ENCODE measurements around the gene COX19. TPM values are rescaled to one million over a fixed set of nuclear protein-coding genes. Genes with fewer than 3 reads are reported as not detected.
"Not testable (repeated sequence)": the region's sequence is repeated elsewhere in the genome, so short reads cannot be mapped to it uniquely, and the experiment has no call there.

The COX19 gene
- total RNA-seq, 1 experiment from 2014 or later, result 9.6 TPM

DNA sequence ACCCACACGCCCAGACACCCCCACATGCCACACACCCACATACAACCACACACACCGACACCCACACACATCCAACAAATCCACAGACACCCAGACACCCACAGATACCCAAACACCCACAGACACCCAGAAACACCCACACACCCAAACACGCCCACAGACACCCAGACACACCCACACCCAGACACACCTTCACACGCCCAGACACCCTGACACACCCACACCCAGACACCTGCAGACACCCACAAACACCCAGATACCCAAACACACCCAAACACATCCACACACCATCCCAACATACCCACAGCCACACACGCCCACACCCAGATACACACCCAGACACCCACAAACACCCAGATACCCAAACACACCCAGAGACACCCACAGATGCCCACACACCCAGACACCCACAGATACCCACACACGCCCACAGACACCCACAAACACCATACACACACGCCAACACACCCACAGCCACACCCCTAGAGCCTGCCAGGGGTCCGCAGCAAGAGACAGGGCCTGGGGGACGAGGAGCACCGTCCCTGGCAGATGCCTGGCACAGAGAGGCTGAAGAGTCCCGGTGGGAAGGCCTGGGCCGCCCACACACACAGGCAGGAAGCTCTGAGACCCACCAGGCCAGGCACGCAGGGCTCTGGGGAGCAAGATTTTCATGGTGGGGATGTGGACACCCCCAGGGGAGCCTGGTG is 36.1 kb upstream of the COX19 start:
- no peak for DNase-seq (ENCODE audit: low read depth)

DNA sequence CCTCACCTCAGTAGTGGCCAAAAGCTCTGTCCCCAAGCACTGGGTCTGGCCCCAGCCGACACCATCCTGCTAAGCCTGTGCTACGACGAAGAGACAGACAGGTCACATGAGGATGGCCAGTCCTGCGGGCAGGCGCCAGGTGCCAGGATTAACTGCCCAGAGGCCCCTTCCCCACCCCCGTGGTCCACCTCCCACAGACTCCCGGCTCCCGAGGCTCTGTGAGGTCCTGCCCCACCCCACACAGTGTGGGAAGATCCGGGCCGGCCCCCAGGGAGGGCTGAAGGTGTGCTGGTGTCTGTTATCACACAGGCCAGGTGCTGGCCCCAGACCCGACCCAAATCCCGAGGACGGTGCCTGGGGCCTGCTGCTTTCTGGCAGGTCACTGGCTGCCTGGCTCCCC is 34.9 kb upstream of the COX19 start:
- no peak for DNase-seq (ENCODE audit: low read depth)

DNA sequence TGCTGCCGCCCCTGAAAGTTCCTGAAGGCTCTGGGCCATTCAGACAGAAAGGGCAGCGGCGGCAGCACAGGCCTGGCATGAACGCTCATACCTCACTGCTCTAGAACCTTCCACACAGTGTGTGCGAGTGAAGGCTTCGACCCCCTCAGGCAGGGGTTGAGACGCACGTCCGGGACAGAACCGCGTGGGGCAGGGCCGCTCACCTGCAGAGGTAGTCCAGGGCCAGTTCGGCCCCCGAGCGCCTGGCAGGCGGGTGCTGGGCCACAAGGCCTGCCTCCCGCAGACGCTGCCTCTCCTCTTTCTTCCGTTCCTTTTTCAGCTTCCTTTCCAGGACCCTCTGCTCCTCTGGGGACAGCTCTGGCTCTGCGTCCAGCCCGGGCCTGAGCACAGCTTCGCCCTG is 34.4 kb upstream of the COX19 start:
- no peak for DNase-seq (ENCODE audit: low read depth)

DNA sequence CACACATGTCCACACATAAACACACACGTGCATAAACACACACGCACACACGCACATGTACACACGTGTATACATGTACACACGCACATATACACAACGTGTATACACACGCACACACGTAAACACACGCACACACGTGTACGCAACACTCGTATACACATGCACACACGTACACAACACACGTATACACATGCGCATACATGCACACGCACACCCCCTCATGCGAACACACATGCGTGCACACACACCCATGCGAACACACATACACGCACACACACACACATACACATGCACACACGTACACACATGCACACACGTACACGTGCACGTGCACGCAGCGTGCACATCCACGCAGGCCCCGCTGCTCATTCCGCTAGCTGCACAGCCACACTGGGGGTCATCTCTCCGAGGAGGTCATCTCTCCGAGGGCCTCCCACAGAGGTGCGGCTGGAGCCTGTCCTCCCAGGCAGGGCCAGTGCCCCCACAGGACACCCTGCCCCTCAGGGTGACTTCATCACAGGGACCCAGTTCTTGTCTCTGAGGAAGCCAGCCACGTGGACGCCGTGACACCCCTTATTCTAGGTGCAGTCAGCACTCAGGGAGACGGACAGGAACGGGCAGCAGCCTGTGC is 33.5 kb upstream of the COX19 start:
- DNase-seq (ENCODE audit: low read depth), result no peak

DNA sequence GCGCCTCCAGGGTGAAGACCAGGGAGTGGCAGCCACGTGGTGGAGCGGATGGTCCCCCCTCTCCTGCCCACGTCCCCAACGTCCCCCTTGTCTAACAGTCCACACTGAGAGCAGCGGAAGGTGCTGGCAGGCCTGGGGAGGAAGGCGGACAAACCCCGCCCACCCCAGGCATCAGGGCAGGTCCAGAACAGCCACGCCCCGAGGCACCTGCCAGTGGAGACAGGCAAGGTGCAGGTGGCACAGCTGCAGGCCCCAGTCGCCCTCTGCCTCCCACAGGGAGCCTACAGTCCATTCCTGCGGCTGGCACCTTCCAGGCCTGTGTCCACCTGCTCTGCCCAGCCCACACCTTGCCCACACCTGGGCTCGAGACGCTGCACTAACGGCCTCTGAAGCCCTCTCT is 32.6 kb upstream of the COX19 start:
- DNase-seq (ENCODE audit: low read depth), result no peak

DNA sequence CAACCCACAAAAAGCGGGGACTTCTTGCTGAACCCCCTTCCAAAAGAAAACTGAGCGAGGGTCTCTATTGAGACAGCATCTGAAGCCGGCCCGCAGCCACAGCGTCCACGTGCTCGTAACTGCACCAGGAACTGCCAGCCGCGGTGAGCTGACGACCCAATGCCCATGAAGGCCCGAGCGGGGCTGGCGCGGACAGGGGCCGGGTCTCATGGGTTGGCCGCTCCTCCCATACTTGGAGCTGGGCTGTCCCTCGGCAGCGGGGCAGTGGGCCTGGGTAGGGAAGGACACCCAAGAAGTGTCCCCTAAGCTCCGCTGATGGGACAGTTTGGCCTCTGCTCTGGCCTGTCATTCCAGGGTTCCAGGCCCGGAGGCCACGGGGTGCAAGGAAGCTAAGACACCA is 30.0 kb upstream of the COX19 start:
- DNase-seq (ENCODE audit: low read depth), result no peak

DNA sequence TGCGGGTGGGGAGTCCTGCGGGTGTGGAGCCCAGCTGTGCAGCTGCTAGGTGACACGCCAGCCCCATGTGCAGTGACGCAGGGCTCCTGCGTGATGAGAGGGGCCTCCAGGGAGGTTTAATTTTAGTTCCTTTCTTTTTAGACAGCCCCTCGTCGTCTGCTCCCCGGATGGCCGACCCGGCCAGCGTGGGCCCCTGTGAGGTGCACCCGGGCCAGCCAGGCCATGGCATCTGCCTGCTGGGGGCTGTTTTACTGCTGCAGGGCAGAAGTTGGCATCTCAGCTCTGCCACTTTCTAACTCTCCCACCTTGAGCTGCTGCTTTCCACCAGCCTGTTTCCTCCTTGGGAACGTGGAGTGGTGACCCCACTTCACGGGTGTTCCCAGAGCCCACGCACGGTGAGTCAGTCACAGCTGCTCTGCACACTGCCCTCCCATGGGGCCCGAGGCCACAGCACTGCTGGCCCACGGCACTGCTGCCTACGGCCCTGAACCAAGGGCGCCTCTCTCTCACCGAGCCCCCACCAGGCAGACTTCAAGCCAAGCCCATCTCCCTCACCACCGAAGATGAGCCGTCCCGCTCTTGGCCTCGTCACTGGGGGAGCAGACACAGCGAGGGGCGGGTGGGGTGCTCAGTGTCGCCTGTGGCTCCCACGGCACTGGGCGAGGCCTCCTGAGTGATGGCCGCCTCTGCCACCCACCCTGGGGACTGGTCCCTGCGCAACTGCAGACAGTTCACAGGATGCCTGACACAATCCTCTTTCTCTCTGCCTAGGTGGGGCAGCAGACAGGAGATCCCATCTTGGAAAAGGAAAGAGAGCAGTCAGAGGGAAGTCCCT is 28.9 kb upstream of the COX19 start:
- DNase-seq (ENCODE audit: low read depth), result no peak

DNA sequence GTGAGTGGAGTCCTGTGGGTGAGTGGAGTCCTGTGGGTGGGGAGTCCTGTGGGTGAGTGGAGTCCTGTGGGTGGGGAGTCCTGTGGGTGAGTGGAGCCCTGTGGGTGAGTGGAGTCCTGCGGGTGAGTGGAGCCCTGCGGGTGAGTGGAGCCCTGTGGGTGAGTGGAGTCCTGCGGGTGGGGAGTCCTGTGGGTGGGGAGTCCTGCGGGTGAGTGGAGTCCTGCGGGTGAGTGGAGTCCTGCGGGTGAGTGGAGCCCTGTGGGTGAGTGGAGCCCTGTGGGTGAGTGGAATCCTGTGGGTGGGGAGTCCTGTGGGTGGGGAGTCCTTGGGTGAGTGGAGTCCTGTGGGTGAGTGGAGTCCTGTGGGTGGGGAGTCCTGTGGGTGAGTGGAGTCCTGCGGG is 27.1 kb upstream of the COX19 start:
- DNase-seq (ENCODE audit: low read depth), result not testable (repeated sequence)

DNA sequence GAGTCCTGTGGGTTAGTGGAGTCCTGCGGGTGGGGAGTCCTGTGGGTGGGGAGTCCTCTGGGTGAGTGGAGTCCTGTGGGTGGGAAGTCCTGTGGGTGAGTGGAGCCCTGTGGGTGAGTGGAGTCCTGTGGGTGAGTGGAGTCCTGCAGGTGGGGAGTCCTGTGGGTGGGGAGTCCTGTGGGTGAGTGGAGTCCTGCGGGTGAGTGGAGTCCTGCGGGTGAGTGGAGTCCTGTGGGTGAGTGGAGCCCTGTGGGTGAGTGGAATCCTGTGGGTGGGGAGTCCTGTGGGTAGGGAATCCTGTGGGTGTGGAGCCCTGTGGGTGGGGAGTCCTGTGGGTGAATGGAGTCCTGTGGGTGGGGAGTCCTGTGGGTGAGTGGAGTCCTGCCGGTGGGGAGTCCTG is 26.7 kb upstream of the COX19 start:
- DNase-seq (ENCODE audit: low read depth), result not testable (repeated sequence)

DNA sequence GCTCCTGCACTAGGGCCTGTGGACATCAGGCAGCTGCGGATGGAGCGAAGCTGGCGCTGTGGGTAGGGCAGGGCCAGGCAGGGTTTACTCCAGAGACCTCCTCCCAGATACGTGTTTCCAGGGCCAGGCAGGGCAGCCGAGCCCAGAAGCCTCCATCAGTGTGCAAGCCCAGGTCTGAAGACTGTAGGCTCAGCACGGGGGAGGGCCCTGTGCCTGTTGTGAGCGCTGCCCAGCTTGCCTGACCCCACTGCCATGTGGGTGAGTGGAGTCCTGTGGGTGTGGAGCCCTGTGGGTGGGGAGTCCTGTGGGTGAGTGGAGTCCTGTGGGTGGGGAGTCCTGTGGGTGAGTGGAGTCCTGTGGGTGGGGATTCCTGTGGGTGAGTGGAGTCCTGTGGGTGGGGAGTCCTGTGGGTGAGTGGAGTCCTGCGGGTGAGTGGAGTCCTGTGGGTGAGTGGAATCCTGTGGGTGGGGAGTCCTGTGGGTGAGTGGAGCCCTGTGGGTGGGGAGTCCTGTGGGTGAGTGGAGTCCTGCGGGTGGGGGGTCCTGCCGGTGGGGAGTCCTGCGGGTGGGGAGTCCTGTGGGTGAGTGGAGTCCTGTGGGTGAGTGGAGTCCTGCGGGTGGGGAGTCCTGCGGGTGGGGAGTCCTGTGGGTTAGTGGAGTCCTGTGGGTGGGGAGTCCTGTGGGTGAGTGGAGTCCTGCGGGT is 25.9 kb upstream of the COX19 start:
- DNase-seq (ENCODE audit: low read depth), result not testable (repeated sequence)

DNA sequence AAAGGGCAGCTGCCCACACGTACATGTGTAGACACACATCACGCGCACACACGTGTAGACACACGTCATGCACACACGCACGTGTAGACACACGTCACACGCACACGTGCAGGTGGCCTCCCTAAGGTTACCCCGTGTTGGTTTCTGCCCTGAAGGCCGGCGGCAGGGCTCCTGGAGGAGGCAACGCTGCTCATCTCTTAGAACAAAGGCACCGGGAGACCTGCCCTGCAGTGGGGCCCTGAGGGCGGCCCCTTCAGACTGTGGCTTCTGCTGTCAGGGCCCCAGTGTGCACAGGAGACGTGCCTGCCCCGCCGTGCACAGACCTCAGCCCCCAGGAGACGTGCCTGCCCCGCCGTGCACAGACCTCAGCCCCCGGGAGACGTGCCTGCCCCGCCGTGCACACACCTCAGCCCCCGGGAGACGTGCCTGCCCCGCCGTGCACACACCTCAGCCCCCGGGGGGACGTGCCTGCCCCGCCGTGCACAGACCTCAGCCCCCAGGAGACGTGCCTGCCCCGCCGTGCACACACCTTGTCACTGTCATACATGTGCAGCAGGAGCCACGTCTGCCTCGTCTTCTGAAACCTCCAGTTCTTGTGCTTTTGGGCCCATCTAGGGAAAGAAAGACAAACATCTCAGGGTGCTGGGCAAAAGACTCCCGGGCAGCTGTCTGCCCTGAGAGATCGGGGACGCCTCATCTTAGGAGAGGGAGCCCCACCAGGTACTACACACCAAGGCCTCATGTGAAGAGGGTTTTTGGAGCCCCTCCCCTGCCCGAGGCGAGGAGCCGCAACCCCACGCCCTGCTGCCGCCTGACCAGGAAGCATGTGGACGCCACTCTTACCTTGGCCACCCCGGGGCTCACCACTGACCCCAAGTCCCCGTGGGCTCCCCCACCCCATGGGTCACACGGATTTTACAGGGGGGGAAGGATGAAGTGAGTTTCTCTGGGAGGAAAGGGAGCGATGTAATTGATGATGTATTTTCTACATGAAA is 24.9 kb upstream of the COX19 start:
- no peak for DNase-seq (ENCODE audit: low read depth)

DNA sequence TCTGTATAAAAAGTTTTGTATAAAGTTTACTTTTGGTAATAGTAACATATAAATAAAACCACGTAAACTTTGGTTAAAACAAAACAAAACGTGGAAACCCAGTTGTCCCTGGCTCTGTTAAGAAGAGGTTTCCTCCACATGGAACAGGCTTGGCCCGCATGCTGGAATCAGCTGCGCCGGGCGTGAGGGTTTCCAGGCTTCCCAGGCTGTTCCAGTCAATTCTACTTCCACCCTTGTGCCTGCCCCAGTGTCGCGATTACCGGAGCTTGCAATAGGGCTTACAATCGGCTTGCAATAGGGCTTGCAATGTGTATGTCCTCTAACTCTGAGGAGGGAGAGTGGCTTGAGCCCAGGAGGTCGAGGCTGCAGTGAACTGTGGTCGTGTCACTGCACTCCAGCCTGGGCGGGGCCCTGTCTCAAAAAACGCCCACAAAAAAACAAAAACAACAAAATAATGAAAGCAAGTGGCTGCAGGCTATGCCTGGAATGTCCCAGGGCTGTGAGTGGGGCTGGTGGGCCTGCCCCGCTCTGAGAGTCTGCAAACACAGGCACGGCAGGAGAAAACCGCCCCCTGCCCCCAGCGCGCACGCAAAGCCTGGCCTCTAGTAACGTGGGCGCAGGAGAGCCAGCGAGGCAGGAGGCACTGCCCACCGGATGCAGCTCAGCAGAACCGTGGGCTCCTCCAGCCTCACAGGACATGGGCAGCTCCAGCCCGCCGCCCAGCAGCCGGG is 24.0 kb upstream of the COX19 start:
- no peak for DNase-seq (ENCODE audit: low read depth)

DNA sequence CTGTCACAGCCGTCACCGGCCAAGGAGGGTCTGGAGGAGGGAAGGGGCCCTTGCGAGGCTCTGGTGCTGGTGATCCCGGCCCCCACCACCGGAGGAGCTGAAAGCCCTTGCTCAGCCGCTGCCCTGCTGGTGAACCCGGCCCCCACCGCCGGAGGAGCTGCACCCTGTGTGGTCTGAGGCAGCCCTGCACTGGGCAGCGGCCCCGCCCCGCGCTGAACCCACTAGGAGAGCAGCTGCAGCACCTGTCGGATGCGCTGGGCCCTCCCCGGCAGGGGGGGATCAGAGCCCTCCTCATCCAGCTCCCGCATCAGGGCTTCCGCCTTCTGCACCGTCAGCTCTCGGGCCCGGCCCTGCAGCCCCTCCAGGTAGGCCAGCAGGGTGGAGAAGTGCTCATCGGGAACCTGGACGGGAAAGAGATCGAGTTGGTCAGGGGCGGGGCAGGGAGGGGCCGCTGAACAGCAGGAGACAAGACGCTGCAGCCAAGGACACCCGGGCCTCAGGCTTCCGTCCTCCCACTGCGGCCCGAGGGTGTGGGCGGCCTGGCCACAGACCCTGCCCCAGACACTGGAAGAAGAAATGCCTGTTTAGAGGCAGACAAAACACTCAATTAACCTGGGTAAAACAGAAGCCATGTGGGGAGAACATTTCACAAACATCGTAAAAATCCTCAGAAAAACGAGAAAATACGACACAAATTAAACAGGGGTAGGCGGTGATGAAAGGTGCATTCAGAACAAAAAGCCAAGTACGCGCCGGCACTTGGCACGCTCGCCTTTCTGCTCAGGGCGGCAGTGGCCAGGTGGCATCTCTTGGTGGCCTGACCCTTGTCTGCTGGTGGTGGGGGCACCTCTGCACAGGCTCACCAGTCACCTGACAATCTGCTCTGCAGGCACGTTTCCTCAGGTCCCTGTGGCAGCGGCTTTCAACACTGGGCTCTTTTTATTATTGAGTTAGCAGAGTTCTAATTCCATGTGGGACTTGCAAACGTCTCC is 22.4 kb upstream of the COX19 start:
- DNase-seq (ENCODE audit: low read depth), result no peak

DNA sequence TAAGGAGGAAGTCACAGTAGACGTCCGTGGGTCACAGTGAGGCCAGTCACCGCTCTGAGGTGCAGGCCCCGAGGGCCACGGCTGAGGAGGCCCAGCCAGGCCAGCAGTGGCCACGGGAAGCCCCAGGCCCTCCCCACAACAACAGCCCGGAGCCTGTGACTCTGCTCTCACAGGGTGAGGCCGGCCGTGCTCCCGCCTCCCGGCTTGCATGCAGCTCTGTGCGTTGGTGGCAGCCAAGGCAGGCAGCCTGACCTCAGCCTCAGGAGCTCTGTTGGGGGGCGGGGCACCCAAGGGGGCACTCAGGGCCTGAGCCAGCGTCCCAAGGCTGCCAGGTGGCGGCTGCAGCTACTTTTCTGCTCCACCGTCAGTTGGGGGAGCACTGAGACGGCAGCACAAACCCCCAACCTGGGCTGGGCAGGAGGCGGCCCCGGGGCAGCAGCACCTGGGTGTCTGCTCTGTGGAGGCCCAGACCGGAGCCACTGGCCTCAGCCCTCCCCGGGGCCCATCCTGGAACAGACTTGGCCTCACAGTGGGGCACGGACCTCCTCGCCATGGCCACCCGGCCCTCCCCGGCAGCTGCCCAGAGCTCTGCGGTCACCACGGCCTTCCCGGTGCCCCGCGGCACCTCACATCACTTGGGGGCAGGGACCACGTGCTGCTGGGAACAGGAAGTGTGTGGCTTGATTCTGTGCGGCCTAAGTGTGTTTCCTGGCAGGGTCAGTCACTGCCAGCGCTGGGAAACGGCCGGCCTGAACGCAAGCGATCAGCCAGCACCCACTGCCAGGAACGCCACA is 20.9 kb upstream of the COX19 start:
- no peak for DNase-seq (ENCODE audit: low read depth)

DNA sequence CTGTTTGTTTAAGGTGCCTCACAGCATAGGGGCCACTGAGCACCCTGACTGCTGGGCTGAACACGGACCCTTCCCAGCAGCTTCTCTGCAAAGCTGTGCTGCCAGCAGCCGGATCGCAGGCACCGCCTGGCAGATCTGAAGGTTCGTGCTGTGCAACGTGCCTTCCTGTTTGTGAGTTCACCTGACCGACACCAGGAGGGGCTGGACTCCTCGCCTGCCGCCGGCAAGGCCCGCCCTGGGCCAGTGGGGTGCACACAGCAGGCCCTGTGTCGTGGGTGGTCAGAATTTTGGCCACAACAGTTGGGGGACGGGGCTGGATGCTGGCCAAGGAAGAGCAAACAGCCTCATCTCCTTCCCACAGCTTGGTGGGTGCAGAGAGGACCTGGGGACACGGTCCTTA is 20.2 kb upstream of the COX19 start:
- no peak for DNase-seq (ENCODE audit: low read depth)

DNA sequence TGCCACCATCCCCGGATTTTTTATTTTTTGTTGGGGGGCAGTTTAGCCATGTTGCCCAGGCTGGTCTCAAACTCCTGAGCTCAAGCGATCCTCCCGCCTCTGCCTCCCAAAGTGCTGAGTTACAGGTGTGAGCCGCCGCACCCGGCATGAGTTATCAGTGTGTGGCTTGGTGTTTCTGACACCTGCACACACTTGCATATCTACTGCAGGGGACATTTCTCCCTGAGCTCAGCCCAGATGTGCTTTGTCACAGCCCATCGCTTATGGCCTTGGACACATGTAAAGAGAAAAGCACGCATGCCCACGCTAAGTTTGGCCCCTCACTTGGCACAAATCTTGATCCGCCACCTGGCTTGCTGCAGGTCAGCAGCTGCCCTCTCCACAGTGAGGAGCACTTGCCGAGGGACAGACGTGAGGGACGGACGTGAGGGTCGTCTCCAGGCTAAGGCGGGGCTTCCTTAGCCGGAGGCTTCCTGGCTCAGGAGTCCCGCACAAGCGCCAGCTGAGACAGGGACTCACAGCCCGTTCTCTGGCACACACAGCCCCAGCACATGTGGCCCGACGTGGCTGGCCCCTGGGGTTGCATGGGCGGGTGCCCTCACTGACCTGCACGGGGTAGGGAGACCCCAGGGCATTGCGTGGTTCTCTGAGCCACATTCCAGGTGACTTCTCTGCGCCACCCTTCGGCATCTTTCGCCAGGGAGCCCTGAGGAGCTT is 19.4 kb upstream of the COX19 start:
- no peak for DNase-seq (ENCODE audit: low read depth)
